ENCODE measurements around the gene LRRTM4. TPM values are rescaled to one million over a fixed set of nuclear protein-coding genes. Genes with fewer than 3 reads are reported as not detected.

The LRRTM4 gene
- total and polyA plus RNA-seq, 2 donors (not counting 1 experiment from before 2014, with no cell fraction given) = not detected

DNA sequence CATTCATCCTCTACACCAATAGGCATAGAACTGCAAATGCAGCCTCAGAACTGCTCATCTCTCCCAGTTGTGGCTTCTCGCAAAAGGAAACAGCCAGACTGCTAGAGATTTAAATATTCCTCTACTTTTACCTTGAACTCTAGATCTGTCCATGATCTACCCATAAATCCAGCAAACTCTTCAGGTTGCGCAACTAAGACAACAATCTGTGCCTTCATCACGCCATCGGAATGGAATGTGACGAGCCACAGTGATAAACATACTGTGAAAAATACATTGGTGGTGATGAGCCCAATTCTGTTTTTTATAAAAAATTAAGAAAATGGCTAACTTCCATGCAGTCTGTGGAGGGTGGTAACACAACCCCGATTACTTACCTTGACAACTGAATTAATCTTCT, 626.7 kb downstream of the LRRTM4 start:
- H3K4me1 ChIP-seq (ENCODE audit: control insufficient read depth in 2 of 2, insufficient read depth in 2 of 2, low read length in 2 of 2) = no peaks in the 10 kb centered on the region
- no peaks in the 10 kb centered on the region for H3K9me3 ChIP-seq (ENCODE audit: control extremely low read depth in 1 of 3, control insufficient read depth in 2 of 3, insufficient read depth in 1 of 3, low read length in 2 of 3)
- no peak for ATAC-seq (ENCODE audit: low read depth)
- Mint-ChIP-seq H3K4me1 (no peaks in the 10 kb centered on the region), H3K9me3 (ENCODE audit: insufficient read depth) (peaks cover 4% of the 10 kb centered on the region), H3K27me3 (no peaks in the 10 kb centered on the region), H3K27ac (no peak overlapping the region), H3K4me3 (no peak overlapping the region)
- TF ChIP-seq, protein P1, sequence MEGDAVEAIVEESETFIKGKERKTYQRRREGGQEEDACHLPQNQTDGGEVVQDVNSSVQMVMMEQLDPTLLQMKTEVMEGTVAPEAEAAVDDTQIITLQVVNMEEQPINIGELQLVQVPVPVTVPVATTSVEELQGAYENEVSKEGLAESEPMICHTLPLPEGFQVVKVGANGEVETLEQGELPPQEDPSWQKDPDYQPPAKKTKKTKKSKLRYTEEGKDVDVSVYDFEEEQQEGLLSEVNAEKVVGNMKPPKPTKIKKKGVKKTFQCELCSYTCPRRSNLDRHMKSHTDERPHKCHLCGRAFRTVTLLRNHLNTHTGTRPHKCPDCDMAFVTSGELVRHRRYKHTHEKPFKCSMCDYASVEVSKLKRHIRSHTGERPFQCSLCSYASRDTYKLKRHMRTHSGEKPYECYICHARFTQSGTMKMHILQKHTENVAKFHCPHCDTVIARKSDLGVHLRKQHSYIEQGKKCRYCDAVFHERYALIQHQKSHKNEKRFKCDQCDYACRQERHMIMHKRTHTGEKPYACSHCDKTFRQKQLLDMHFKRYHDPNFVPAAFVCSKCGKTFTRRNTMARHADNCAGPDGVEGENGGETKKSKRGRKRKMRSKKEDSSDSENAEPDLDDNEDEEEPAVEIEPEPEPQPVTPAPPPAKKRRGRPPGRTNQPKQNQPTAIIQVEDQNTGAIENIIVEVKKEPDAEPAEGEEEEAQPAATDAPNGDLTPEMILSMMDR (IDR thresholded peaks at IDR 0.05) = no peak
- TF ChIP-seq EZH2 (IDR thresholded peaks at IDR 0.05; ENCODE audit: borderline replicate concordance, insufficient read depth, low read depth, low read length, poor library complexity, severe bottlenecking) = no peak
- H3K4me3 ChIP-seq (ENCODE audit: control extremely low read depth in 1 of 5, extremely low read depth in 1 of 5, insufficient read depth in 1 of 5, low read depth in 2 of 5, low read length in 4 of 5) = no peak overlapping the region
- no peak overlapping the region for H2AFZ ChIP-seq (ENCODE audit: insufficient read depth, low read depth, low read length, poor library complexity, severe bottlenecking)
- no peaks in the 10 kb centered on the region for H3K27me3 ChIP-seq (replicated peaks in 1 of 4; ENCODE audit: control extremely low read depth in 1 of 4, control insufficient read depth in 3 of 4, insufficient read depth in 4 of 4, low read length in 3 of 4)
- H4K20me1 ChIP-seq (ENCODE audit: control insufficient read depth, insufficient read depth, low read length, poor library complexity, severe bottlenecking) = no peaks in the 10 kb centered on the region
- no peaks in the 10 kb centered on the region for H3K36me3 ChIP-seq (replicated peaks in 1 of 2; ENCODE audit: control extremely low read depth in 1 of 2, control insufficient read depth in 1 of 2, extremely low read depth in 1 of 2, insufficient read depth in 2 of 2, low read length in 1 of 2)
- DNase-seq = no peak
- WGBS (ENCODE audit: insufficient coverage) = 88% methylated on average over 1 of the region's 6 CpGs
- intact Hi-C loops (cut with micrococcal nuclease) = no loop called here
- ChIA-PET CTCF (no interaction called here), POLR2A (no interaction called here)
- H3K4me2 ChIP-seq (replicated peaks; ENCODE audit: low read depth, low read length, poor library complexity, severe bottlenecking) = no peak overlapping the region
- H3K79me2 ChIP-seq (ENCODE audit: control insufficient read depth, insufficient read depth, low read length) = no peaks in the 10 kb centered on the region
- no peak overlapping the region for H3K27ac ChIP-seq (ENCODE audit: low read length in 2 of 2)
- H3K9ac ChIP-seq (ENCODE audit: low read length) = no peak overlapping the region

DNA sequence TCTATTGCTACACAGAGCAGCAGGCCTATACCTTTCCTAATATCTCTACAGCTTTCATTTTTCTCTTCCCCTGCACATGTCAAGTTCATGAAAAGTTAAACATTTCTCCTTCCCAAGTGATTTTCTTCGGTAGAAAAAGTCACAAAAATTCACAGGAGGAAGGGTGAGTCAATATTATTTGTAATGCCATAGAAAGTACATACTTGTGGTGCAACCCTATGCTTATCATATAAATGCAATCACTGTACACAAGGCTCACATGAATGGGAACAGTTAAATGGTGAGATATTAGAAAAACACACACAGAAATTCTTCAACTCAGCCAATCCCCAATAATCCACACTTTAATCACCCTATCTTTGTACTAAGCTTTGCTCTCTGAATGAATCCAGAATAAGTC, 651.6 kb downstream of the LRRTM4 start:
- no peak overlapping the region for H3K4me2 ChIP-seq (replicated peaks; ENCODE audit: low read depth, low read length, poor library complexity, severe bottlenecking)
- H3K9me3 ChIP-seq (ENCODE audit: control extremely low read depth in 1 of 3, control insufficient read depth in 2 of 3, insufficient read depth in 1 of 3, low read length in 2 of 3) = no peaks in the 10 kb centered on the region
- WGBS (ENCODE audit: insufficient coverage) = no CpG with 5 or more reads among the region's 1 CpG
- no peak overlapping the region for H2AFZ ChIP-seq (ENCODE audit: insufficient read depth, low read depth, low read length, poor library complexity, severe bottlenecking)
- H4K20me1 ChIP-seq (ENCODE audit: control insufficient read depth, insufficient read depth, low read length, poor library complexity, severe bottlenecking) = no peaks in the 10 kb centered on the region
- H3K4me1 ChIP-seq (ENCODE audit: control insufficient read depth in 2 of 2, insufficient read depth in 2 of 2, low read length in 2 of 2) = no peaks in the 10 kb centered on the region
- ChIA-PET CTCF (no interaction called here), POLR2A (no interaction called here)
- Mint-ChIP-seq H3K4me1 (no peaks in the 10 kb centered on the region), H3K27me3 (no peaks in the 10 kb centered on the region), H3K9me3 (ENCODE audit: insufficient read depth) (peaks cover 3% of the 10 kb centered on the region), H3K4me3 (no peak overlapping the region), H3K27ac (no peak overlapping the region)
- no peaks in the 10 kb centered on the region for H3K27me3 ChIP-seq (replicated peaks in 1 of 4; ENCODE audit: control extremely low read depth in 1 of 4, control insufficient read depth in 3 of 4, insufficient read depth in 4 of 4, low read length in 3 of 4)
- H3K9ac ChIP-seq (ENCODE audit: low read length) = no peak overlapping the region
- no peaks in the 10 kb centered on the region for H3K36me3 ChIP-seq (replicated peaks in 1 of 2; ENCODE audit: control extremely low read depth in 1 of 2, control insufficient read depth in 1 of 2, extremely low read depth in 1 of 2, insufficient read depth in 2 of 2, low read length in 1 of 2)
- DNase-seq (no peak), ATAC-seq (ENCODE audit: low read depth) (no peak)
- H3K27ac ChIP-seq (ENCODE audit: low read length in 2 of 2) = no peak overlapping the region
- H3K79me2 ChIP-seq (ENCODE audit: control insufficient read depth, insufficient read depth, low read length) = no peaks in the 10 kb centered on the region
- no peak for TF ChIP-seq EZH2 (IDR thresholded peaks at IDR 0.05; ENCODE audit: borderline replicate concordance, insufficient read depth, low read depth, low read length, poor library complexity, severe bottlenecking)
- TF ChIP-seq, protein P1 (IDR thresholded peaks at IDR 0.05) = no peak
- intact Hi-C loops (cut with micrococcal nuclease) = no loop called here
- H3K4me3 ChIP-seq (ENCODE audit: control extremely low read depth in 1 of 5, extremely low read depth in 1 of 5, insufficient read depth in 1 of 5, low read depth in 2 of 5, low read length in 4 of 5) = no peak overlapping the region
